H1 (cell line): Measurements from ENCODE around the gene COL6A5. TPM values are rescaled to one million over a fixed set of nuclear protein-coding genes. Genes with fewer than 3 reads are reported as not detected.

Experiments
- ASH2L ChIP-seq: fragments of 200-600, 300-600 bp; sonication (generic); IDR thresholded peaks from one replicate; pipeline ENCODE4 v1.7.1; 2017; ENCODE audit warnings: low read length
- BCL11A ChIP-seq, 2 experiments: IDR thresholded peaks; one replicate each; pipeline ENCODE4 v1.6.1; 2011; ENCODE audit warnings: low read depth in 2 of 2, low read length in 2 of 2, mild to moderate bottlenecking in 2 of 2
- CHD1 ChIP-seq: IDR thresholded peaks from 2 replicates; pipeline ENCODE4 v1.6.1; 2012; ENCODE audit warnings: low read depth, low read length, improper control_type of control experiment
- CHD7 ChIP-seq: fragments of 300-600 bp; sonication (generic); IDR thresholded peaks from 2 replicates; pipeline ENCODE4 v1.7.1; 2012; ENCODE audit warnings: low read length, moderate library complexity, mild to moderate bottlenecking, inconsistent platforms; ENCODE audit not compliant: insufficient replicate concordance
- E2F6 ChIP-seq: IDR thresholded peaks from 2 replicates; pipeline ENCODE4 v1.6.1; 2012; ENCODE audit warnings: inconsistent platforms
- EP300 ChIP-seq, 2 experiments: IDR thresholded peaks; 1 replicate in 1 of 2; 2 replicates in 1 of 2; pipeline ENCODE4 v1.6.1; 2011 to 2012; ENCODE audit warnings: low read depth in 2 of 2, low read length in 2 of 2, mild to moderate bottlenecking in 2 of 2, borderline replicate concordance in 1 of 2, inconsistent platforms in 1 of 2, moderate library complexity in 1 of 2
- HDAC2 ChIP-seq, 2 experiments: fragments of 300-600 bp in 1 of 2; sonication (generic) in 1 of 2; IDR thresholded peaks; 2 replicates each; pipeline ENCODE4 v1.6.1; 2011 to 2012; ENCODE audit warnings: low read depth in 2 of 2, low read length in 2 of 2, mild to moderate bottlenecking in 2 of 2, moderate library complexity in 2 of 2, borderline replicate concordance in 1 of 2, inconsistent platforms in 1 of 2
- POLR2AphosphoS5 ChIP-seq: IDR thresholded peaks from 2 replicates; pipeline ENCODE4 v1.6.1; 2011; ENCODE audit warnings: low read depth, low read length
- polyA plus RNA-seq, 7 experiments: library from polyadenylated mRNA; depleted of rRNA in 3 of 7; stranded (reverse) in 5 of 7; unstranded in 2 of 7; fragments of >200 nt in 5 of 7; fragments of 200-250 nt in 2 of 7; gene quantifications; 1 replicate in 5 of 7; 2 replicates in 1 of 7; 4 replicates in 1 of 7; pipeline versions ENCODE4 v1.2.1 to v1.2.3, GENCODE V29; 2011 to 2013; ENCODE audit warnings: missing spikeins in 2 of 7, mixed read lengths in 2 of 7
- total RNA-seq: library from RNA; stranded (reverse); fragmentation: NEBNext Ultra II Directional; extraction: Animal tissue kit (Norgen Biotek cat#: 25700); gene quantifications from 2 replicates; pipeline ENCODE4 v1.2.1, GENCODE V29; 2021

Gene COL6A5
- total and polyA plus RNA-seq, 2 of the 8 experiments (the other 6 are each of a cell fraction or from before 2014, with no cell fraction given) = 0.05 to 0.06 TPM

DNA sequence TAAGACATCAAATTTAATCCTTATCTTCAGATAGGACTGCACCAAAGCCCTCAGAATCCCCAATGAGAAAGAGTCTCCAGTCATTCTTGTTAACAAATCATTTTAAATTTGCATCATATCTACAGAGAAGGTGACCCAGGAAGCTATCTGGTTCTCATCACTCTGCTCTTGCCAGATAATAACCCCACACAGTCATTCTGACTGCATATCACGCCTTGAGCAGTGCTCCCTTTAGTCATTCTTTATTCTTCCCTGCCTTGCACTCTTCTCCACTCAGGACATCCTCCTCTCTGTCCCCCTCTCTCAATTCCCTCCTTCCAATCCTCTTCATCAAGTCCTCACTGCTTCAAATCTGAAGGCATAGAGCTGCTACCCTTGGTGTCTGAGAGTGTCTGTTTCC is 87.8 kb downstream of the COL6A5 start (continued):
- TF ChIP-seq ASH2L = no peak
- TF ChIP-seq CHD7 = no peak
- TF ChIP-seq EP300 (IDR thresholded peaks at IDR 0.05; ENCODE audit: borderline replicate concordance in 1 of 2, low read depth in 2 of 2, low read length in 2 of 2) = no peak
- TF ChIP-seq POLR2AphosphoS5 = no peak
- TF ChIP-seq CHD1 = no peak
- TF ChIP-seq HDAC2 (IDR thresholded peaks at IDR 0.05; ENCODE audit: borderline replicate concordance in 1 of 2, low read depth in 2 of 2, low read length in 2 of 2) = no peak
- TF ChIP-seq BCL11A (IDR thresholded peaks at IDR 0.05; ENCODE audit: low read depth in 2 of 2, low read length in 2 of 2) = no peak
- TF ChIP-seq E2F6 = no peak
